Stimulated activated CD4-positive, alpha-beta T cell treated with anti-CD3 and anti-CD28 coated beads, Interleukin-1b, Interleukin-23, amount 100 ng/mL, for 24 hours (primary cell): ENCODE data around the gene TFCP2L1.
"Not testable (repeated sequence)": the region's sequence is repeated elsewhere in the genome, so short reads cannot be mapped to it uniquely, and the experiment has no call there.

Experiments used
- DNase-seq, 4 experiments: peaks; one replicate each; pipeline ENCODE4 v3.0.0-alpha.2; 2020; ENCODE audit warnings: low read depth in 4 of 4, low spot score in 1 of 4

Gene TFCP2L1

GRCh38 chr2:121227381-121228144, 57.4 kb downstream of the TFCP2L1 start:
- DNase-seq: not testable (repeated sequence)

- not testable (repeated sequence) for DNase-seq
Observed at GRCh38 chr2:121225681-121226080, 59.3 kb downstream of the TFCP2L1 start.

GRCh38 chr2:121220995-121221394, 64.0 kb downstream of the TFCP2L1 start:
- no peak for DNase-seq

GRCh38 chr2:121219866-121220265, 65.1 kb downstream of the TFCP2L1 start:
- no peak for DNase-seq

- no peak for DNase-seq
Observed at GRCh38 chr2:121218386-121218938, 66.5 kb downstream of the TFCP2L1 start.

- no peak for DNase-seq
Observed at GRCh38 chr2:121217627-121218026, 67.4 kb downstream of the TFCP2L1 start.

- no peak for DNase-seq
Observed at GRCh38 chr2:121214296-121214695, 70.7 kb downstream of the TFCP2L1 start.

- DNase-seq: no peak
Observed at GRCh38 chr2:121213386-121213785, 71.6 kb downstream of the TFCP2L1 start.

- DNase-seq: no peak
Observed at GRCh38 chr2:121212661-121213325, 72.2 kb downstream of the TFCP2L1 start.

GRCh38 chr2:121211689-121212151, 73.3 kb downstream of the TFCP2L1 start:
- no peak for DNase-seq

GRCh38 chr2:121211251-121211650, 73.8 kb downstream of the TFCP2L1 start:
- no peak for DNase-seq

- no peak for DNase-seq
Observed at GRCh38 chr2:121210691-121211090, 74.3 kb downstream of the TFCP2L1 start.

GRCh38 chr2:121209014-121209610, 75.9 kb downstream of the TFCP2L1 start:
- DNase-seq: no peak

GRCh38 chr2:121207494-121207893, 77.5 kb downstream of the TFCP2L1 start:
- no peak for DNase-seq

GRCh38 chr2:121205321-121205942, 79.6 kb downstream of the TFCP2L1 start:
- DNase-seq: no peak

GRCh38 chr2:121203591-121204249, 81.3 kb downstream of the TFCP2L1 start:
- DNase-seq: no peak

- DNase-seq: no peak
Observed at GRCh38 chr2:121202541-121203310, 82.3 kb downstream of the TFCP2L1 start.

- DNase-seq: no peak
Observed at GRCh38 chr2:121201796-121202195, 83.2 kb downstream of the TFCP2L1 start.

GRCh38 chr2:121200419-121201315, 84.3 kb downstream of the TFCP2L1 start:
- DNase-seq: no peak
